ENCODE results near the gene PPTC7.
A peak's percentile ranks its signal among the peaks of the same experiment; 100 is the strongest.

- TF ChIP-seq, protein P1, sequence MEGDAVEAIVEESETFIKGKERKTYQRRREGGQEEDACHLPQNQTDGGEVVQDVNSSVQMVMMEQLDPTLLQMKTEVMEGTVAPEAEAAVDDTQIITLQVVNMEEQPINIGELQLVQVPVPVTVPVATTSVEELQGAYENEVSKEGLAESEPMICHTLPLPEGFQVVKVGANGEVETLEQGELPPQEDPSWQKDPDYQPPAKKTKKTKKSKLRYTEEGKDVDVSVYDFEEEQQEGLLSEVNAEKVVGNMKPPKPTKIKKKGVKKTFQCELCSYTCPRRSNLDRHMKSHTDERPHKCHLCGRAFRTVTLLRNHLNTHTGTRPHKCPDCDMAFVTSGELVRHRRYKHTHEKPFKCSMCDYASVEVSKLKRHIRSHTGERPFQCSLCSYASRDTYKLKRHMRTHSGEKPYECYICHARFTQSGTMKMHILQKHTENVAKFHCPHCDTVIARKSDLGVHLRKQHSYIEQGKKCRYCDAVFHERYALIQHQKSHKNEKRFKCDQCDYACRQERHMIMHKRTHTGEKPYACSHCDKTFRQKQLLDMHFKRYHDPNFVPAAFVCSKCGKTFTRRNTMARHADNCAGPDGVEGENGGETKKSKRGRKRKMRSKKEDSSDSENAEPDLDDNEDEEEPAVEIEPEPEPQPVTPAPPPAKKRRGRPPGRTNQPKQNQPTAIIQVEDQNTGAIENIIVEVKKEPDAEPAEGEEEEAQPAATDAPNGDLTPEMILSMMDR (IDR thresholded peaks at IDR 0.05) = peak in 1 of 6 experiments; percentile 6
- TF ChIP-seq POLR2A (IDR thresholded peaks at IDR 0.05) = peak in 1 of 2 donors; percentile 87
These were observed 81.1 kb downstream of the PPTC7 start, which contains the start of the genes RAD9B and VPS29 for GRCh38 chr12:110501752-110502738.
